ENCODE measurements around the gene FRMPD1.

GRCh38 chr9:37675661-37676060 lies 24.9 kb downstream of the FRMPD1 start:
- no peak for TF ChIP-seq CTCF (conservative IDR thresholded peaks at IDR 0.05 in 1 of 2, IDR thresholded peaks at IDR 0.05 in 1 of 2; ENCODE audit: low read depth in 1 of 2, low read length in 2 of 2)
- no peak for TF ChIP-seq EZH2 (IDR thresholded peaks at IDR 0.05; ENCODE audit: low read length, missing control alignments)

All from fibroblast of lung (primary cell).